GM18505 (cell line): ENCODE data around the gene CCRL2.

Experiments
- ATAC-seq: cut with Tn5 transposase; IDR thresholded peaks from one replicate; pipeline ENCODE4 v1.9.1; 2021; ENCODE audit not compliant: unreplicated experiment
- POLR2A ChIP-seq: IDR thresholded peaks from 4 replicates; pipeline ENCODE4 v1.6.1; 2011; ENCODE audit warnings: borderline replicate concordance; ENCODE audit not compliant: insufficient read depth, insufficient read length; ENCODE audit errors: extremely low read depth

CCRL2 gene

DNA sequence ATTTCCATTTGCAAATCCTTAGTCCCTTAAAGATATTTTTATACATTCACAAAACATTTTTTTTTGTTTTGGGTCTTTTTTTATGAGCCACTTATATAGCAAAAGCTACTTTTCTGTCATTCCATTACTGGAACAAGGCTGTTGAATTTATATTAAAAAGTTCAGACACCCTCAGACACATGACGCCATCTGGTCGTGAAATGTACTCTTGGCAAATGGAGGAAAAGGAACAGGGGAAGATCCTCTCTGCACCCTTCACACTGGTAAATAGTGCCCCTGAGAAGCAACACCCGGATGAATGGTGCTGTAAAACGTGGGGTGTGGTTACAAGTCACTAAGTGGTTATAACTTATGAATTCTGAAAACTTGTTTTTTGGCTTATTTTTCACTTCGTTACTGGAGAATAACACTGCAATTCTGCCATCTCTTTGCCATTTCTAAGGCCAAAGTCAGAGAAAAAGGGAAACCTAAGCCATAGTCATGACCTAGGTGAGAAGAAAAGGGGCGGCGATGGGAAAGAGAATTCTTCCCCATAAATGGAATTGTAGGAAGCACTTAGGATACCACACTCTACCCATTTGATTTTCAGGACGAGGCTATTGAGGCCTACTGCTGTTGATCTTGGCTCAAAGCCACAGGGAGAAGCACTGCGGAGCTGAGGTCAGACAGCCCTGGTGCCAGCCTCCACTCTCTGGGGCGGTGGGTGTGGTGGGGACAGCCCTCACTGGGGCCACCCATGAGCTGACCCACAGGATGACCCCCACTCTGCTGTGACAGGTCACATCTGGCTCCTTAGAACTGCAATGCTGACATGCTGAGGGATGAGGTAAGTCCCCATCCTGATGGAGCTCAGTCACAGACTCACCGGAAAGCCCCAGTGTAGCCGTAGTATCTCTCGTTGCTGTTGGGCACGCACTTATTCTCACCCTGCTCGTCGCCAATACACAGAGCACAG lies 35.8 kb downstream of the CCRL2 start:
- no peak for ATAC-seq

DNA sequence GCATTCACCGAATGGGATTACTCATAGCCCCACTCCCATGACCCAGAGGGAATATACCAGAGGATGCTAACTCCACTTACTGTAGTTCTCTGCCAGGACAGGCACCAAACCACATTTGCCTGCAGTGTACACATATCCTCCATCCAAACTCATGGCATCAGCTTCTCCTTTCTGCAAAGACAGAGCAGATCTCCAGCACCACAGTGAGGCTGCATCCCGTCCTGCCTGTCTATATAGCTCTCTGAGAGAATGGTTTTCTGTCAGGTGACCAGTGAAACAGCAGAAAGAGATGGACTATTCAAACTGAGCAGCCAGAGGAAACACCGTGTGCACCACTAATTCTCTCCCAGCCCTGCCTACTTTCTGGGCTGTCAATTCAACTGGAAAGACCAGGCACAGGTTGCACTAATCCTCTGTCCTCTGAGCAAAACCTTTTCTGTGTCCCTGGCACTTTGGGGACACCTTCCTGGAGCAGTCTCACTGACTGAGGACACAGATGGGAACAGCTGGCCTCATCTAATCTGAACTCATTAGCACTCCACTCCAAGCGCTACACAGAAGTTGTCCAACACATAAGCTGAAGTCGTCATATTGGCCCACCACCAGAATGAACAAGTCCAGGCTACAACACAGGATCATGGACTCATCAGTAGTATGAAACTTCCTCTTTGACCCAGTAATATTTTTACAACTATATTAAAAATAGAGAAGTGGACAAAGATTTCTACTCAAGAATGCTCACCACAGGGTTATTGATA lies 40.3 kb downstream of the CCRL2 start:
- no peak for TF ChIP-seq POLR2A
- no peak for ATAC-seq

More for the DNA sequence above, 35.8 kb downstream of the CCRL2 start:
- TF ChIP-seq POLR2A: no peak

DNA sequence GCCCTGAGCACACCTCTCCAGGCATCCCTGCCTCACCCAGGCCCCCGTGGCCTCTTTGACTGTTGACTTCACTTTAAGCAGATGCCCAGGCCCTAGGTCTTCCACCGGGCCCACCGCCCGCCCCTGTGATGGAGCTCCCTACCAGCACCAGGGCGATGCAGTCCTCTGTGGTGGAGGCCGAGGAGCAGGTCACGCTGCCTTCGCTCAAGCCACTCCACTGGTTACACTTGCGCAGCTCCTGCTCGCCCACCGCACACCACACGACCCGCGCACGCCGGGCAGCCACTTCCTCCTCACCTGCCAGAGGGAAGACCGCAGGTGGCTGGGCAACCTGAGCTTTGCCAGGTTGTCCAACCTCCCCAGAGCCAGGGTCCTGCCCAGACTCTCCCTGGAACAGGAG lies 41.7 kb downstream of the CCRL2 start:
- ATAC-seq: no peak
- TF ChIP-seq POLR2A: no peak

DNA sequence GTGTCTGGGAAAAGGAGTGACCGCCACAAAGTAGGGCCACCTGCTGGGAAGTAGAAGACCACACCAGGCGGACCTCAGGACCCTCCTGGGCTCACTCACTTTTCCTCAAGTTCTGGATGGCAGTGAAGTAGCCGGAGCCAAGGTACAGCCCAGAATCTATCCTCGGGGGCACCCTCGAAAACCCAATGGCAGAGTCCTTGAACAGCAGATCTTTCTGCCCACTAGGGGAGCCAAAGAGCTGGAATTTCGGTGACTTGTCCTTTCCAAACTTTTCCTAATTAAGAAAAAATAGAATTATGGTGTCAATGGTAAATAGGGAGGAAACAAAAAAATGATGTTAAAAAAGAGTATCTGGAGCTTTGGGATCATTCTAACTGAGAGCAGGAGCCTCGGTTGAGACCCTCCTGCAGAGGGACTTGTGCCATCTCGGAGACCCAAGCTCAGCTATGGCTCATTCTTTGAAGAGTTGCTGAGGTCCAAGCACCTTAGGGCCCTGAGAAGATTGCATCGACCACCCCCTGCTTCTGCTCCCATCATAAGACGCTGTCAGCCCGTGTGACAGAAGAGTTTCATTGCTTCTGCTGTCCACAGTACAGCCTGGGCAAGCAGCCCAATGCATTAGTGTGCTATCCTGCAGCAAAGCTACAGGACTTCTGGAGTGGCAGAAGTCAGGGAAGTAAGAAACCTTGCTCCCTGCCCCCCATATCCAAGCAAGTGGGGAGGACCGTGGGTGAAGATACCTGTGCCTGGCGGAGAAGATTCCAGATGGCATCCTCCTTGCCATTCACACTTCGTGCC lies 42.9 kb downstream of the CCRL2 start:
- TF ChIP-seq POLR2A: no peak
- ATAC-seq: no peak

DNA sequence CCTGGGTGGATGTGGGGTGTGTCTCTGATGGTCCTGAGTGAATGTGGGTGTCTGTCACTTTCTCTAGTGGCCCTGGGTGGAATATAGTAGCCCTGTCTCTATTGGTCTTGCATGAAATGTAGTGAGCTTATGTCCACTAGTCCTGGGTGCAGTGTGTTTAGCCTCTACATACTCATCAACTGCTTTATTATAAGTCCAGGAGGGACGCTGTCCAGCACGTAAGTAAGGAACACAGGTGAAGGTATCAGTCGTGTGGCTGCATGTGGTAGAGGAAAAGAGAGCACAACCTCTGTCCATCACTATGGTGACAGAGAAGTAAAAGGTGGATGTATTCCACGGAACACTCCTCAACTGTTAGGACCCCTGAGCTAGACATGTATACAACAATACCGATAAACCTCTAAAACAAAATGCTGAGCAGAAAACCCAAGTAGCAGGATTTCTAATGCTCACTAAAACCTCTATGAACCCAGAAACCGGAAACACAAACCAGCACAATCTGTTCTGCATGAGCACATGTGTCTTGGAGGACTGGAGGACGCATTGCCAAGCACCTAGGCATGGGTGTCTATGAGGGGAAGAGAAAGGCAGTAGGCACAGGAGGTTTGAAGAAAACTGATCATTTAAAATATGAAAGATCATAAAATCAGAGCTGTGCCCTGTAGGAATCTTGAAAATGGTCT lies 46.6 kb downstream of the CCRL2 start:
- no peak for TF ChIP-seq POLR2A
- ATAC-seq: no peak

DNA sequence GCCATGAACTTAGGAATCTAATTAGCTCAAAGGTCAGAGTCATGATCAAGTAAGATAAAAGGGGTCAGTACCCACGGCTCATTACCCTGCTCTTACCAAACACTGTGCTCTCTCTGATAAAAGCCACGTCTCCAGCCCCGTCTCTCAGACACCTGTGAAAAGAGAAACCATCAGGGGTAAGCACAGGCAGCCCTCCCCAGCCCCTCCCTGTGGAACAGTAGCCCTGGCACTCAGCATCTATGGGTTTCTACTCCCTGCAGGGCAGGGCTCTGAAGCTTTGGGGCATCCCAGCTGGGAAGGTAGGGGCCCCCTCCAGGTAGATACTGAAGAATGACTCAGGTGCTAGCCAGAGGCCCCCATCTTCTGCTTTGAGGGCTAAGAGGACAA lies 47.1 kb downstream of the CCRL2 start:
- TF ChIP-seq POLR2A: no peak
- ATAC-seq: no peak

DNA sequence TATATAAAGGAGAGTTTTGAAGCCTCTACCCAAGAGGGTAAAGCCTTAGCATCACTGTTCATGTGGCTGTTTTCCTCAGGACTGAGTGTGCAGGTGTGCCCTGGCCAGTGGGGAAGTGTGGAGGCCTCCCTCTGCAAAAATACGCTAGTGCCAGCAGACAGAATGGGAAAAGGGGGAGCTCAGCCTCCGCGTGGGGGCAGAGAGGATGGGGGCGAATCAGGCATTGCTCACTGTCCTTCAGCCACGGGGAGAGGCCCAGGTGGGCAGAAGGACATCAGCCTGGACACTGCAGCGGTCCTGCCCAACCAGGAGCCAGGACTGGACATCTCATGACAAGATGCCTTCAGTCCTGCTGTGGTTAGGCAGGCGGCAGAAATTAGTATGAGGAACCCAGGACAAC lies 47.5 kb downstream of the CCRL2 start:
- no peak for TF ChIP-seq POLR2A
- ATAC-seq: no peak

DNA sequence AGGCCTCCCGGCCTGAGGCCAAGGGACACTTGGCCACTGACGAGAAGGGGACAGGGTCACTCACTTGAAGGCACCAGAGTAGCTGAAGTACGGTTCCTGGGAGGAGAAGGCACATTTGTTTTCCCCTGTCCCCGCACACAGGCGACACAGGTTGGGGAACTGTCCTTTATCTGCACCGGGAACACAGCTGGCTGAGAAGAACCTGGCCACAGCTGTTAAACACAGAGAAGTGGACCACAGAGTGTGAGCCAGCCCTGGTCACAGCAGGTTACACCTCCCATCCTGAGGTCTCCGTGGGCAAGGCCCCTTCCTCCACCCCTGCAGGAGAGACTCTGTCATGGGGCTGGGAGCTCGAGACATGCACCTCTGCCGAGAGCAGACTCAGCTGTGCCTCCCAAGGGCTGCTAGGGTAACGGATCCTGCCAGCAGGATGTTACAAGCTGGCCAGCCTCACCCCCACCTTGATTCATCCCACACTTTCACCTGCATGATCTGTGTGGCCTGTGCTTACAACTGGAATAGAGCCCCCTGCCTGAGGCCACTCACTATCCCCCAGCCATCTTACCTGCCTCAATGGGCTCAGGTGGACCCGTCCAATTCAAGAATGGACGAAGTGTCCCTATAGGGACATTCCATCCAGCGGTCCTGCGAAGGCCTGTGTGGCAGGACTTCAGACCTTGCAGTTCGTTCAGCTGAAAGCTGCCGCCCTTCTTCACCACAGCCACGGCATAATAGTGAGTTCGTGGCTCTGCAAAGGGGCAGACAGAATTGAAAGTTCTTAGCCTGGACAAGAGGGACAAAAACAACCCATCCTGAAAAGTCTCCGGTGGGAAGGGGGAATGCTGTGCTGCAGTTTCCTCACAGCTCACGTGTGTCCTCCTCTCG lies 48.4 kb downstream of the CCRL2 start:
- no peak for TF ChIP-seq POLR2A
- ATAC-seq: no peak

DNA sequence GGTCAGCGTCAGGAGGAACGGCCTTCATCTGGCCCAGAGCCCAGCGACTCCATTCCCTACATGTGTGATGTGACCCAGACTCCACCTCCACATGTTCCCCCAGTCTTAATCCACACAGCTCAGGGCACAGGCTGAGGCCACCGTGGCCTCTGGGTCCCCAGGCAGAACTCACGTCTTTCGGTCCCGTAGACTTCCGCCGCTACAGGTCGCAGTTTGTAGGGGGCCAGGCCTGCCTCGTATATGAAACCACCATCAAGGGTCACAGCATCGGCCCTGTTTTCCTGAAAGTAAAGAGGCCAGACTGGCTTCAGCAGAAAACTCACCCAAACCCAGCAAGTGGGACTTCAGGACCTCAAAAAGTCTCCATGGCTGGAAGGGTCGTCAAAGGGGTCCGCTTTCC lies 49.1 kb downstream of the CCRL2 start:
- no peak for ATAC-seq
- no peak for TF ChIP-seq POLR2A
